ENCODE data around the gene RAB15. TPM values are rescaled to one million over a fixed set of nuclear protein-coding genes. Genes with fewer than 3 reads are reported as not detected.
A peak's percentile ranks its signal among the peaks of the same experiment; 100 is the strongest.

The RAB15 gene
- total and polyA plus RNA-seq, 11 donors, result 12.0 to 70.4 (median 22.5) TPM

GRCh38 chr14:64938972-64939816 lies 32.9 kb downstream of the RAB15 start:
- intact Hi-C loops (cut with DNase I), result no loop called here
- ATAC-seq (peak in 1 of 4 donors; percentile 4), DNase-seq (no peak)
- 93 to 96% (median 95%) methylated on average over 16 to 17 of the region's 17 CpGs for WGBS, 4 donors
- peaks cover 0 to 62% (median 15%) of the 10 kb centered on the region in 9 donors for H3K36me3 ChIP-seq
- no peaks in the 10 kb centered on the region for H3K27me3 ChIP-seq
- no peak overlapping the region for H3K4me3 ChIP-seq
- peaks cover 0 to 31% (median 12%) of the 10 kb centered on the region in 12 donors for H3K4me1 ChIP-seq
- no peaks in the 10 kb centered on the region for H3K9me3 ChIP-seq
- no peak overlapping the region for H3K27ac ChIP-seq
- TF ChIP-seq, protein P1, sequence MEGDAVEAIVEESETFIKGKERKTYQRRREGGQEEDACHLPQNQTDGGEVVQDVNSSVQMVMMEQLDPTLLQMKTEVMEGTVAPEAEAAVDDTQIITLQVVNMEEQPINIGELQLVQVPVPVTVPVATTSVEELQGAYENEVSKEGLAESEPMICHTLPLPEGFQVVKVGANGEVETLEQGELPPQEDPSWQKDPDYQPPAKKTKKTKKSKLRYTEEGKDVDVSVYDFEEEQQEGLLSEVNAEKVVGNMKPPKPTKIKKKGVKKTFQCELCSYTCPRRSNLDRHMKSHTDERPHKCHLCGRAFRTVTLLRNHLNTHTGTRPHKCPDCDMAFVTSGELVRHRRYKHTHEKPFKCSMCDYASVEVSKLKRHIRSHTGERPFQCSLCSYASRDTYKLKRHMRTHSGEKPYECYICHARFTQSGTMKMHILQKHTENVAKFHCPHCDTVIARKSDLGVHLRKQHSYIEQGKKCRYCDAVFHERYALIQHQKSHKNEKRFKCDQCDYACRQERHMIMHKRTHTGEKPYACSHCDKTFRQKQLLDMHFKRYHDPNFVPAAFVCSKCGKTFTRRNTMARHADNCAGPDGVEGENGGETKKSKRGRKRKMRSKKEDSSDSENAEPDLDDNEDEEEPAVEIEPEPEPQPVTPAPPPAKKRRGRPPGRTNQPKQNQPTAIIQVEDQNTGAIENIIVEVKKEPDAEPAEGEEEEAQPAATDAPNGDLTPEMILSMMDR (IDR thresholded peaks at IDR 0.05), result no peak

DNA sequence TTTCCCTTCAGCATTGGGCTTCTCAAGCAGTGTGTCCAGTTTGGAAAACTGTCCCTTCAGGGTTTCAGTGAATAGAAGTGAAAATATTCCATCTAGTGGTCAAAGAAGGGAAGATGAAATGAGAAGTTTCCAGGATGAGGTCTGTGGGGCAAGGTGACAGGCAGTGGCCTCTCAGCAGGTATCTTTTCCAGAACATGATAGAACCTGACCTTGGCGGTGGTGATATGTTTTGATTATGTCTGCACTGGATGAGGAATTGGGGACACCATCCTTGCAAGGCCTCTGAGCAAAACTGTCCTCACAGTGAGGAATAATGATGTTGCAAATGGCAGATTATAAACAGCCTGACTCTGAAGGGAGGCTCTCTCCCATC lies 34.3 kb downstream of the RAB15 start:
- 75 to 94% (median 83%) methylated on average over 1 of the region's 1 CpG for WGBS, 4 donors
- no peaks in the 10 kb centered on the region for H3K27me3 ChIP-seq
- intact Hi-C loops (cut with DNase I), result no loop called here
- DNase-seq, result no peak
- H3K27ac ChIP-seq, result peak overlapping the region in 6 of 12 donors; percentile 0 to 54 (median 32)
- peaks cover 0 to 34% (median 10%) of the 10 kb centered on the region in 12 donors for H3K4me1 ChIP-seq
- H3K4me3 ChIP-seq, result no peak overlapping the region
- peak in 2 of 4 donors; percentile 19 to 36 for ATAC-seq
- peaks cover 0 to 66% (median 21%) of the 10 kb centered on the region in 9 donors for H3K36me3 ChIP-seq
- TF ChIP-seq, protein P1 (IDR thresholded peaks at IDR 0.05), result peak in 8 of 12 donors; percentile 16 to 46 (median 23)
- no peak for TF ChIP-seq POLR2A (IDR thresholded peaks at IDR 0.05)
- no peaks in the 10 kb centered on the region for H3K9me3 ChIP-seq

DNA sequence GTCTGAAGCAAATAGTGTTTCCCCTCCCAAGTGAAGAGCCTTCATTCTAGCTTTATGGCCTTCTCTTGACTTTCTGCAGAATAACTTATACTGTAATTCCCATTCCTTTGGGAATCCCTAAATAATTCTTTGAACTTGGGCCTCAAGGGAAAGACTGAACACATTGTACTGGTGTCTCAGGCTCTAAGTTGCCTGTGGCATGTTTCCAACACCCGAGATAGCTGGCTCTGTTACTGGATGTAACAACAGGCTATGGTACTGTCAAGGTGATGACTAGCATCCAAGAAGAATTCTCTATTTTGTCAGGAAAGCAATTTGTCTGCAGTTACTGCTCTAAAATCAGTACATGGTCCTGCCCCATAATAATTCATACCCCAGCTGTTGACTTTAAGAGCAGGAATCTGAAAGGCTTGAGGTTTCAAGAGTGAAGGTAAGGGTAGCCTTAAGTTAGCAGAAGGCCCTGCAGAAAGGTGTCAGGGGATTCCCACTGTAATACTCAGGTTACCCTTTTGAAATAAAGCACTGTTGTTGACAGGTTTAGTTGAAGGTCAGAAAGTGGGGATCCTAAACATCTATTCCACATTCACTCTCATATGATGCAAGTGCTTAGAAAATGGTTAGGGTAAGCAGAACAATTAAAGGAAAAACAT lies 34.8 kb downstream of the RAB15 start:
- Histone ChIP-seq H3K4me1 (peaks cover 0 to 34% (median 10%) of the 10 kb centered on the region in 12 donors), H3K9me3 (no peaks in the 10 kb centered on the region), H3K4me3 (no peak overlapping the region), H3K27ac (peak overlapping the region in 10 of 12 donors; percentile 0 to 54 (median 37)), H3K27me3 (no peaks in the 10 kb centered on the region), H3K36me3 (peaks cover 0 to 70% (median 26%) of the 10 kb centered on the region in 9 donors)
- intact Hi-C loops (cut with DNase I), result no loop called here
- peak in 1 of 5 donors; percentile 74 for DNase-seq
- no peak for TF ChIP-seq POLR2A (IDR thresholded peaks at IDR 0.05)
- TF ChIP-seq, protein P1 (IDR thresholded peaks at IDR 0.05), result no peak
- ATAC-seq, result peak; percentile 62 to 75 (median 72)
- WGBS, 4 donors, result 0 to 14% (median 5%) methylated on average over 1 of the region's 1 CpG

DNA sequence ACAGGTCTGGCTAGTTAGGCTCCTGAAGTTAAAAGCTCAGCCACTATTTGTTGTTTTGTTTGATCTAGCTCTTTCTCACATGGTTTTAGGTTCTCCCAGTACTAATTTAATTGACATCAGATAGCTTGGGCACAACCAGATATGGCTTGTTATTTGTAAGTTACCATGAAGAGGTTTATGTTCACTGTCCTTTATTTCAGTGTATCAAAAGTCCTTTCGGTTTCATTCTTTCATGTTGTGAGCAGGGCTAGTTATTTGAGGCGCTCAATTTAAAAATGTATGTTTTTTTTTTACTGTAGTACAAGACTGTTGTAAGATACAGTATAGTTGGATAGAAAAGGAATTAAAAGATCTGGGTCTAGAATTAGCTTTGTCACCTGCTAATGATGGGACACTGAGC lies 36.6 kb downstream of the RAB15 start:
- H3K4me3 ChIP-seq, result no peak overlapping the region
- DNase-seq, result no peak
- no peak for TF ChIP-seq POLR2A (IDR thresholded peaks at IDR 0.05)
- H3K9me3 ChIP-seq, result no peaks in the 10 kb centered on the region
- no peak for ATAC-seq
- no peaks in the 10 kb centered on the region for H3K27me3 ChIP-seq
- 88 to 94% (median 92%) methylated on average over 2 of the region's 2 CpGs for WGBS, 4 donors
- H3K36me3 ChIP-seq, result peaks cover 0 to 75% (median 44%) of the 10 kb centered on the region in 9 donors
- peak overlapping the region in 6 of 12 donors; percentile 9 to 54 (median 18) for H3K27ac ChIP-seq
- peaks cover 0 to 38% (median 11%) of the 10 kb centered on the region in 12 donors for H3K4me1 ChIP-seq
- intact Hi-C loops (cut with DNase I), result no loop called here
